H9 (cell line): ENCODE results near the gene ZNF341. TPM values are rescaled to one million over a fixed set of nuclear protein-coding genes. Genes with fewer than 3 reads are reported as not detected.

ENCODE experiments used
- DNase-seq: peaks from one replicate; pipeline ENCODE4 v3.0.0-alpha.2; 2017
- H2AFZ ChIP-seq: one replicate; pipeline ENCODE4 v1.6.1; 2013; ENCODE audit warnings: mild to moderate bottlenecking, low read length, control low read depth, moderate library complexity
- H2AK5ac ChIP-seq: 2 replicates; pipeline ENCODE4 v1.6.1; 2013; ENCODE audit warnings: low read length, control low read depth, mixed read lengths; ENCODE audit not compliant: insufficient read length
- H2BK120ac ChIP-seq: one replicate; pipeline ENCODE4 v1.6.1; 2013; ENCODE audit warnings: low read depth, mild to moderate bottlenecking, low read length, control low read depth, inconsistent platforms; ENCODE audit not compliant: poor library complexity, severe bottlenecking
- H2BK12ac ChIP-seq: 2 replicates; pipeline ENCODE4 v1.6.1; 2013; ENCODE audit warnings: low read length, control low read depth, mixed read lengths, low read depth; ENCODE audit not compliant: insufficient read length
- H2BK15ac ChIP-seq: 2 replicates; pipeline ENCODE4 v1.6.1; 2013; ENCODE audit warnings: low read depth, low read length, control low read depth
- H2BK20ac ChIP-seq: one replicate; pipeline ENCODE4 v1.6.1; 2013; ENCODE audit warnings: low read depth, mild to moderate bottlenecking, low read length, control low read depth, inconsistent platforms; ENCODE audit not compliant: poor library complexity, severe bottlenecking
- H2BK5ac ChIP-seq: 2 replicates; pipeline ENCODE4 v1.6.1; 2013; ENCODE audit warnings: low read length, control low read depth, mixed read lengths; ENCODE audit not compliant: insufficient read length
- H3K14ac ChIP-seq: 2 replicates; pipeline ENCODE4 v1.6.1; 2013; ENCODE audit warnings: low read length, control low read depth; ENCODE audit not compliant: insufficient read depth
- H3K18ac ChIP-seq: 2 replicates; pipeline ENCODE4 v1.6.1; 2013; ENCODE audit warnings: low read depth, mild to moderate bottlenecking, mixed read lengths, low read length, control low read depth; ENCODE audit not compliant: insufficient read length
- H3K23ac ChIP-seq: 2 replicates; pipeline ENCODE4 v1.6.1; 2013; ENCODE audit warnings: low read length, control low read depth, mixed read lengths, low read depth; ENCODE audit not compliant: insufficient read length
- H3K23me2 ChIP-seq: 2 replicates; pipeline ENCODE4 v1.6.1; 2013; ENCODE audit warnings: low read depth, mild to moderate bottlenecking, mixed read lengths, low read length, control low read depth; ENCODE audit not compliant: insufficient read length, poor library complexity, severe bottlenecking
- H3K27ac ChIP-seq: 2 replicates; pipeline ENCODE4 v1.5.1; 2013; ENCODE audit warnings: low read length, control low read depth, mixed read lengths, low read depth; ENCODE audit not compliant: insufficient read length
- H3K27me3 ChIP-seq: 2 replicates; pipeline ENCODE4 v1.6.1; 2013; ENCODE audit warnings: low read length, control low read depth, inconsistent platforms; ENCODE audit not compliant: insufficient read depth
- H3K4ac ChIP-seq: 2 replicates; pipeline ENCODE4 v1.6.1; 2013; ENCODE audit warnings: low read depth, mild to moderate bottlenecking, control low read depth, inconsistent platforms, low read length, moderate library complexity
- H3K4me1 ChIP-seq: 2 replicates; pipeline ENCODE4 v1.6.1; 2013; ENCODE audit warnings: low read length, control low read depth, inconsistent platforms; ENCODE audit not compliant: insufficient read depth
- H3K4me2 ChIP-seq: 2 replicates; pipeline ENCODE4 v1.6.1; 2013; ENCODE audit warnings: low read length, control low read depth, mixed read lengths; ENCODE audit not compliant: insufficient read length, insufficient read depth
- H3K56ac ChIP-seq: 2 replicates; pipeline ENCODE4 v1.6.1; 2013; ENCODE audit warnings: low read depth, mild to moderate bottlenecking, mixed read lengths, low read length, control low read depth; ENCODE audit not compliant: insufficient read length
- H3K79me1 ChIP-seq: 2 replicates; pipeline ENCODE4 v1.6.1; 2013; ENCODE audit warnings: low read depth, mild to moderate bottlenecking, moderate library complexity, low read length, control low read depth, inconsistent platforms; ENCODE audit not compliant: insufficient read depth, poor library complexity, severe bottlenecking
- H3K79me2 ChIP-seq: 2 replicates; pipeline ENCODE4 v1.6.1; 2013; ENCODE audit warnings: low read length, control low read depth, inconsistent platforms; ENCODE audit not compliant: insufficient read depth
- H3K9ac ChIP-seq: 2 replicates; pipeline ENCODE4 v1.6.1; 2013; ENCODE audit warnings: low read length, control low read depth, mixed read lengths; ENCODE audit not compliant: insufficient read length; ENCODE audit errors: extremely low read depth
- H3K9me3 ChIP-seq: one replicate; pipeline ENCODE4 v1.6.1; 2013; ENCODE audit warnings: low read depth, low read length, inconsistent platforms; ENCODE audit not compliant: control insufficient read depth
- H3T11ph ChIP-seq: one replicate; pipeline ENCODE4 v1.6.1; 2013; ENCODE audit warnings: mild to moderate bottlenecking, low read length, control low read depth, inconsistent platforms
- H4K20me1 ChIP-seq: one replicate; pipeline ENCODE4 v1.6.1; 2013; ENCODE audit not compliant: control insufficient read depth, insufficient read length, insufficient read depth
- H4K5ac ChIP-seq: 2 replicates; pipeline ENCODE4 v1.6.1; 2013; ENCODE audit warnings: low read depth, mild to moderate bottlenecking, mixed read lengths, low read length, control low read depth; ENCODE audit not compliant: insufficient read length
- H4K8ac ChIP-seq: replicated peaks from 2 replicates; pipeline ENCODE4 v1.6.1; 2013; ENCODE audit warnings: low read length, control low read depth, mixed read lengths, low read depth; ENCODE audit not compliant: insufficient read length
- H4K91ac ChIP-seq: 2 replicates; pipeline ENCODE4 v1.6.1; 2013; ENCODE audit warnings: low read depth, mild to moderate bottlenecking, moderate library complexity, mixed read lengths, low read length, control low read depth; ENCODE audit not compliant: insufficient read length
- H3K27ac Mint-ChIP-seq, 3 experiments: 2 replicates in 2 of 3; 3 replicates in 1 of 3; pipeline ENCODE4 v1.8.0; 2020 to 2021; ENCODE audit warnings: mixed read lengths in 3 of 3, mild to moderate bottlenecking in 1 of 3, moderate library complexity in 1 of 3
- H3K27me3 Mint-ChIP-seq: 2 replicates; pipeline ENCODE4 v1.8.0; 2021; ENCODE audit warnings: low read depth, mild to moderate bottlenecking, moderate library complexity, mixed read lengths
- H3K36me3 Mint-ChIP-seq, 3 experiments: 2 replicates in 2 of 3; 3 replicates in 1 of 3; pipeline ENCODE4 v1.8.0; 2020 to 2021; ENCODE audit warnings: low read depth in 3 of 3, mixed read lengths in 3 of 3; ENCODE audit not compliant: insufficient read depth in 1 of 3
- H3K4me1 Mint-ChIP-seq, 2 experiments: 2 replicates each; pipeline ENCODE4 v1.8.0; 2020; ENCODE audit warnings: mixed read lengths in 2 of 2
- H3K4me3 Mint-ChIP-seq, 2 experiments: 2 replicates in 1 of 2; 3 replicates in 1 of 2; pipeline ENCODE4 v1.8.0; 2020 to 2021; ENCODE audit warnings: mild to moderate bottlenecking in 2 of 2, mixed read lengths in 2 of 2, moderate library complexity in 1 of 2
- H3K9me3 Mint-ChIP-seq, 2 experiments: 2 replicates in 1 of 2; 3 replicates in 1 of 2; pipeline ENCODE4 v1.8.0; 2020; ENCODE audit warnings: mild to moderate bottlenecking in 2 of 2, mixed read lengths in 2 of 2, moderate library complexity in 1 of 2
- CTCF ChIP-seq: fragments of 200-600 bp; sonication (generic); conservative IDR thresholded peaks from 3 replicates; pipeline ENCODE4 v1.8.0; 2021; ENCODE audit warnings: antibody characterized with exemption, mild to moderate bottlenecking
- WGBS: extraction: QIAGEN DNeasy Blood & Tissue Kit; methylation state at CpG from one replicate; pipeline ENCODE4 v1.1.7; 2013; ENCODE audit warnings: missing lambda C conversion rate, low lambda C conversion rate, mixed read lengths; ENCODE audit not compliant: insufficient read length; ENCODE audit errors: extremely low coverage; 5-methylcytosine and 5-hydroxymethylcytosine counted together
- total RNA-seq: library from RNA; stranded (reverse); gene quantifications from 2 replicates; pipeline ENCODE4 v1.2.1, GENCODE V29; 2021

ZNF341 gene
- total RNA-seq, 1 experiment from 2014 or later, result 5.2 TPM

DNA sequence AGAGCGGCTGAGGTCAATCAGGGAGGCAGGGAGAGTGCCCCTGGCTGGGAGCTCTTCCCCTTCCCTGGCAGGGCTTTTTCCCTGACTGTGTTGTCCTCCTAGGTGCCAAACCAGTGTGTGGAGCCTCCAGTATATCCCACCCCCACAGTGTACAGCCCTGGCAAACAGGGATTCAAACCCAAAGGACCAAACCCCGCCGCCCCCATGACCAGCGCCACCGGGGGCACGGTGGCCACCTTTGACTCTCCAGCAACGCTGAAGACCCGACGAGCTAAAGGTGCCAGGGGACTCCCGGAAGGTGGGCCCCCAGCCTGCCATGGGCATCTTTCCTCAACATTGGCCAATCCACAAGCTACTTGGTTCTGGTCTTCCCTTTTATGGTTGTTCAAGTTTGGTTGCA is 25.2 kb downstream of the ZNF341 start:
- Histone ChIP-seq H3K79me1 (no peaks in the 10 kb centered on the region), H3K56ac (no peak overlapping the region), H3K4ac (no peak overlapping the region), H3K27ac (no peak overlapping the region), H3K4me1 (no peaks in the 10 kb centered on the region; the same call in 1 of the 2 replicates), H3K27me3 (no peaks in the 10 kb centered on the region), H4K5ac (no peak overlapping the region), H4K20me1 (no peaks in the 10 kb centered on the region), H3K23me2 (no peaks in the 10 kb centered on the region), H3K79me2 (no peaks in the 10 kb centered on the region), H2AK5ac (no peak overlapping the region), H3K9ac (no peak overlapping the region), H3K23ac (no peak overlapping the region), H2BK15ac (no peak overlapping the region), H3K14ac (no peak overlapping the region), H2BK5ac (no peak overlapping the region), H2AFZ (no peak overlapping the region), H3K18ac (no peak overlapping the region), H3K4me2 (no peak overlapping the region), H2BK120ac (no peak overlapping the region), H4K8ac (no peak overlapping the region), H2BK20ac (no peak overlapping the region), H2BK12ac (no peak overlapping the region), H3K9me3 (no peaks in the 10 kb centered on the region), H4K91ac (no peak overlapping the region), H3T11ph (no peak overlapping the region)
- Mint-ChIP-seq H3K4me3 (no peak overlapping the region), H3K27me3 (no peaks in the 10 kb centered on the region), H3K9me3 (0 out of 5 replicates have a peak, but pooled peaks cover 0 to 2% of the 10 kb centered on the region in 2 experiments), H3K27ac (peak overlapping the region in 1 of 3 experiments; percentile 13; a peak in 1 of 7 replicates), H3K4me1 (peaks cover 11 to 13% of the 10 kb centered on the region in 2 experiments), H3K36me3 (peaks cover 12 to 59% (median 23%) of the 10 kb centered on the region in 3 experiments)
- DNase-seq, result no peak
- no peak for TF ChIP-seq CTCF
- no CpG with 5 or more reads among the region's 10 CpGs for WGBS
